ENCODE measurements around the gene FAT3. TPM values are rescaled to one million over a fixed set of nuclear protein-coding genes. Genes with fewer than 3 reads are reported as not detected.

The FAT3 gene
- total RNA-seq, 2 experiments from 2014 or later: not detected

DNA sequence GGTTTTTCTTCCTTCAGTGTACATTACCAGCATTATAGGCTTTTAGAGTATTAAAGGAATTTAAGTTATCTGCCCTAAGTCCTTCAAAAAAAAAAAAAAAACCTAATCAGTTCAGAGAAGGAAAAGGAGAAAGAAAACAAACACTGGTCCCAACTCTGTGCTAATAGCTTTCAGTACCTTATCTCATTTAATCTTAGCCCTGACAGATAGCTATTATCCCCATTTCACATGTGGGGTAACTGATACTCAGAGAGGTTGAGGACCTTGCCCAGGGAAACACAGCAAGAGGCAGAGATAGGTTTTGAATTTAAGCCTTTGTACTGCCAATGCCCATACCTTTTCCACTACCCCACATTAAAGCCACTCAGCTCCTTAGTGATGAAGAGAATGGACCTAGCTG lies 43.4 kb downstream of the FAT3 start:
- BruUV-seq (replicated peaks): no TSS peak
- TF ChIP-seq EZH2phosphoT487 (IDR thresholded peaks at IDR 0.05; ENCODE audit: borderline replicate concordance, low read depth, low read length): no peak
- TF ChIP-seq, protein P1, sequence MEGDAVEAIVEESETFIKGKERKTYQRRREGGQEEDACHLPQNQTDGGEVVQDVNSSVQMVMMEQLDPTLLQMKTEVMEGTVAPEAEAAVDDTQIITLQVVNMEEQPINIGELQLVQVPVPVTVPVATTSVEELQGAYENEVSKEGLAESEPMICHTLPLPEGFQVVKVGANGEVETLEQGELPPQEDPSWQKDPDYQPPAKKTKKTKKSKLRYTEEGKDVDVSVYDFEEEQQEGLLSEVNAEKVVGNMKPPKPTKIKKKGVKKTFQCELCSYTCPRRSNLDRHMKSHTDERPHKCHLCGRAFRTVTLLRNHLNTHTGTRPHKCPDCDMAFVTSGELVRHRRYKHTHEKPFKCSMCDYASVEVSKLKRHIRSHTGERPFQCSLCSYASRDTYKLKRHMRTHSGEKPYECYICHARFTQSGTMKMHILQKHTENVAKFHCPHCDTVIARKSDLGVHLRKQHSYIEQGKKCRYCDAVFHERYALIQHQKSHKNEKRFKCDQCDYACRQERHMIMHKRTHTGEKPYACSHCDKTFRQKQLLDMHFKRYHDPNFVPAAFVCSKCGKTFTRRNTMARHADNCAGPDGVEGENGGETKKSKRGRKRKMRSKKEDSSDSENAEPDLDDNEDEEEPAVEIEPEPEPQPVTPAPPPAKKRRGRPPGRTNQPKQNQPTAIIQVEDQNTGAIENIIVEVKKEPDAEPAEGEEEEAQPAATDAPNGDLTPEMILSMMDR (conservative IDR thresholded peaks at IDR 0.05; ENCODE audit: low read length): no peak
- CTCF ChIA-PET (ENCODE audit: unreplicated experiment): no interaction called here
- intact Hi-C loops (cut with micrococcal nuclease; ENCODE audit: unreplicated experiment): no loop called here
- Histone ChIP-seq H4K20me1 (ENCODE audit: insufficient read depth, low read length) (no peaks in the 10 kb centered on the region), H3K9me3 (ENCODE audit: low read length) (no peaks in the 10 kb centered on the region), H3K9me2 (ENCODE audit: insufficient read depth, low read length) (no peaks in the 10 kb centered on the region), H3K36me3 (ENCODE audit: insufficient read depth, low read length) (no peaks in the 10 kb centered on the region), H3K4me2 (ENCODE audit: low read length) (no peak overlapping the region), H2AFZ (ENCODE audit: low read length) (no peak overlapping the region), H3K4me1 (ENCODE audit: insufficient read depth, low read length, poor library complexity, severe bottlenecking) (no peaks in the 10 kb centered on the region), H3K27ac (ENCODE audit: low read depth, low read length, poor library complexity, severe bottlenecking) (no peak overlapping the region), H3K79me2 (ENCODE audit: insufficient read depth, low read depth, low read length) (no peaks in the 10 kb centered on the region), H3K4me3 (ENCODE audit: low read depth, low read length, poor library complexity, severe bottlenecking) (no peak overlapping the region)
- no peak for DNase-seq (ENCODE audit: low spot score)
- POLR2A ChIA-PET: interaction anchor here (0.7 to 1.6 kb wide), 2 partner anchors 15 to 54 kb away, joined by 3 to 4 read pairs; no protein-coding TSS in a partner anchor

DNA sequence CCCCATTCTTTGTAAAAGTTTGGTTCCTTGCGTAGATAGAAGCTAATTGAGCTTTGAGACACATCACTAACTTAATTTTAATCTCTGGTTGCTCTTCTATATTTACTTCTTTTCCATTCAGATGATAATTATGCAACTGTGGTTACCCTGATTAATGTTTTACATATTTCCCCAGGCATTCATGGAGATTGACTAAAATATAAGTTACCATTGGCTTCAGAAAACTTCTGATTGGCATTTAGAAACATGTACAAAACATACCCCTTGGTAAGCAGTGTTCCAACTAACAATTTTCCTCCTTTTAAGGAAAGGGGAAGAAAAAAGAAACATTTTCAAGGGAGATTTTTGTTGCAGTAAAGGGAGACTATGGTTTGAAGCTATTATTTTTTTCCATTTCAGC lies 43.9 kb downstream of the FAT3 start:
- H3K4me2 ChIP-seq (ENCODE audit: low read length): no peak overlapping the region
- TF ChIP-seq, protein P1 (conservative IDR thresholded peaks at IDR 0.05; ENCODE audit: low read length): no peak
- no peak for TF ChIP-seq EZH2phosphoT487 (IDR thresholded peaks at IDR 0.05; ENCODE audit: borderline replicate concordance, low read depth, low read length)
- no peaks in the 10 kb centered on the region for H3K9me2 ChIP-seq (ENCODE audit: insufficient read depth, low read length)
- H2AFZ ChIP-seq (ENCODE audit: low read length): no peak overlapping the region
- POLR2A ChIA-PET: interaction anchor here (0.7 to 1.6 kb wide), 2 partner anchors 15 to 55 kb away, joined by 3 to 4 read pairs; no protein-coding TSS in a partner anchor
- H3K4me1 ChIP-seq (ENCODE audit: insufficient read depth, low read length, poor library complexity, severe bottlenecking): no peaks in the 10 kb centered on the region
- intact Hi-C loops (cut with micrococcal nuclease; ENCODE audit: unreplicated experiment): no loop called here
- H3K79me2 ChIP-seq (ENCODE audit: insufficient read depth, low read depth, low read length): no peaks in the 10 kb centered on the region
- no peak for DNase-seq (ENCODE audit: low spot score)
- CTCF ChIA-PET (ENCODE audit: unreplicated experiment): no interaction called here
- no peaks in the 10 kb centered on the region for H3K9me3 ChIP-seq (ENCODE audit: low read length)
- H3K4me3 ChIP-seq (ENCODE audit: low read depth, low read length, poor library complexity, severe bottlenecking): no peak overlapping the region
- H3K36me3 ChIP-seq (ENCODE audit: insufficient read depth, low read length): no peaks in the 10 kb centered on the region
- no peak overlapping the region for H3K27ac ChIP-seq (ENCODE audit: low read depth, low read length, poor library complexity, severe bottlenecking)
- no TSS peak for BruUV-seq (replicated peaks)
- no peaks in the 10 kb centered on the region for H4K20me1 ChIP-seq (ENCODE audit: insufficient read depth, low read length)

DNA sequence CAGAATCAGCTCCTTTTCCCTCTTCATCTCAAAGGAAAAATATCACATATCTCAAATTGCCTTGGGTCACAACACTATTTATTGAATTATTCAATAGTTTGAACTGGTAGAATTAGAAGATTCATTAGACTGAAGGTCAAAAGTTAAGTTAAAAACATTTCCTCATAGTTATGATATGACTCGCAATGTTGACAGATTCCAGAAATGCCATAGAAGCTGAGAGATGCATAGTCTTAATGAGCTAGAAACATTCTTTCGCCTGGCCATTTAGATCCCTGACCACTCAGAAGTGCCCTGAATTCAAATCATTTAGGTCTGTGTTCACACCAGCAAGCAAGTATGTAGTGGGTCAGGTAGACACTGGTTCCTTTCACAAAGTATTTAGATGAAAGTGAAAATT lies 44.4 kb downstream of the FAT3 start:
- no TSS peak for BruUV-seq (replicated peaks)
- POLR2A ChIA-PET: interaction anchor here (1.6 kb wide), 1 partner anchor 16 kb away, joined by 4 read pairs; no protein-coding TSS in a partner anchor

More for the DNA sequence above, 44.4 kb downstream of the FAT3 start:
- intact Hi-C loops (cut with micrococcal nuclease; ENCODE audit: unreplicated experiment): no loop called here
- Histone ChIP-seq H3K9me2 (ENCODE audit: insufficient read depth, low read length) (no peaks in the 10 kb centered on the region), H3K9me3 (ENCODE audit: low read length) (no peaks in the 10 kb centered on the region), H4K20me1 (ENCODE audit: insufficient read depth, low read length) (no peaks in the 10 kb centered on the region), H3K4me3 (ENCODE audit: low read depth, low read length, poor library complexity, severe bottlenecking) (no peak overlapping the region), H3K4me2 (ENCODE audit: low read length) (no peak overlapping the region), H3K4me1 (ENCODE audit: insufficient read depth, low read length, poor library complexity, severe bottlenecking) (no peaks in the 10 kb centered on the region), H3K36me3 (ENCODE audit: insufficient read depth, low read length) (no peaks in the 10 kb centered on the region), H3K79me2 (ENCODE audit: insufficient read depth, low read depth, low read length) (no peaks in the 10 kb centered on the region), H2AFZ (ENCODE audit: low read length) (no peak overlapping the region), H3K27ac (ENCODE audit: low read depth, low read length, poor library complexity, severe bottlenecking) (no peak overlapping the region)
- TF ChIP-seq, protein P1 (conservative IDR thresholded peaks at IDR 0.05; ENCODE audit: low read length): no peak
- TF ChIP-seq EZH2phosphoT487 (IDR thresholded peaks at IDR 0.05; ENCODE audit: borderline replicate concordance, low read depth, low read length): no peak
- DNase-seq (ENCODE audit: low spot score): no peak
- CTCF ChIA-PET (ENCODE audit: unreplicated experiment): no interaction called here

Data from OCI-LY7 (cell line).